IMR-90 (cell line): ENCODE data around the gene GALR1. TPM values are rescaled to one million over a fixed set of nuclear protein-coding genes. Genes with fewer than 3 reads are reported as not detected.

ENCODE experiments used
- ATAC-seq: fragments of 200-7000 bp; cut with Tn5 transposase; 2 replicates; pipeline ENCODE4 v1.9.1; 2020; ENCODE audit warnings: low read depth, mild to moderate bottlenecking, moderate library complexity
- BruUV-seq: library from RNA; stranded (reverse); fragments of 400-500 nt; replicated peaks from 2 replicates; lab custom pipeline; 2021; lab: Mats Ljungman, UMichigan
- CTCF ChIA-PET: fragments of 300-600 bp; formaldehyde crosslinking; extraction: SDS; loops from one replicate; lab custom pipeline; 2021; ENCODE audit warnings: antibody characterized with exemption; lab: Yijun Ruan, JAX
- POLR2A ChIA-PET: fragments of 300-600 bp; sonication (Branson Sonifier 250); formaldehyde crosslinking; loops from one replicate; lab custom pipeline; 2022; ENCODE audit warnings: antibody characterized with exemption; ENCODE audit not compliant: unreplicated experiment; lab: Charles Lee
- DNase-seq: peaks from one replicate; pipeline ENCODE4 v3.0.0; 2013
- H2AFZ ChIP-seq: replicated peaks from 2 replicates; pipeline ENCODE3; 2013; ENCODE audit warnings: low read length, mild to moderate bottlenecking; ENCODE audit not compliant: poor library complexity
- H2AK5ac ChIP-seq: 2 replicates; pipeline ENCODE4 v1.6.1; 2013; ENCODE audit warnings: low read depth, low read length, inconsistent platforms
- H2AK9ac ChIP-seq: replicated peaks from 2 replicates; pipeline ENCODE3; 2013; ENCODE audit warnings: mild to moderate bottlenecking, low read depth, low read length, moderate library complexity; ENCODE audit not compliant: poor library complexity
- H2BK120ac ChIP-seq: 2 replicates; pipeline ENCODE4 v1.6.1; 2013; ENCODE audit warnings: low read depth, low read length, inconsistent platforms
- H2BK15ac ChIP-seq: 3 replicates; pipeline ENCODE4 v1.6.1; 2013; ENCODE audit warnings: low read depth, low read length, inconsistent platforms
- H2BK20ac ChIP-seq: 2 replicates; pipeline ENCODE4 v1.6.1; 2013; ENCODE audit warnings: low read depth, mild to moderate bottlenecking, inconsistent platforms, low read length, moderate library complexity
- H2BK5ac ChIP-seq: 2 replicates; pipeline ENCODE4 v1.6.1; 2013; ENCODE audit warnings: mild to moderate bottlenecking, low read depth, low read length, inconsistent platforms; ENCODE audit not compliant: poor library complexity, severe bottlenecking
- H3K14ac ChIP-seq: replicated peaks from 2 replicates; pipeline ENCODE4 v1.6.1; 2013; ENCODE audit warnings: low read depth, low read length, inconsistent platforms
- H3K18ac ChIP-seq: 2 replicates; pipeline ENCODE4 v1.6.1; 2013; ENCODE audit warnings: low read depth, low read length, control low read depth
- H3K23ac ChIP-seq: 2 replicates; pipeline ENCODE4 v1.6.1; 2013; ENCODE audit warnings: low read depth, low read length, inconsistent platforms
- H3K27ac ChIP-seq: 2 replicates; pipeline ENCODE4 v1.5.1; 2013; ENCODE audit warnings: mild to moderate bottlenecking, control low read depth, low read length; ENCODE audit not compliant: insufficient read depth
- H3K27me3 ChIP-seq: 2 replicates; pipeline ENCODE4 v1.6.1; 2013; ENCODE audit warnings: low read length; ENCODE audit not compliant: control insufficient read depth, insufficient read depth
- H3K36me3 ChIP-seq: 2 replicates; pipeline ENCODE4 v1.6.1; 2013; ENCODE audit warnings: low read length, mixed read lengths; ENCODE audit not compliant: control insufficient read depth, insufficient read depth
- H3K4ac ChIP-seq: 2 replicates; pipeline ENCODE4 v1.6.1; 2013; ENCODE audit warnings: low read depth, low read length, inconsistent platforms
- H3K4me1 ChIP-seq: 2 replicates; pipeline ENCODE4 v1.6.1; 2013; ENCODE audit warnings: low read length, mixed read lengths; ENCODE audit not compliant: control insufficient read depth, insufficient read depth
- H3K4me2 ChIP-seq: 2 replicates; pipeline ENCODE4 v1.6.1; 2013; ENCODE audit warnings: low read depth, mild to moderate bottlenecking, control low read depth, low read length, moderate library complexity
- H3K4me3 ChIP-seq: 2 replicates; pipeline ENCODE4 v1.5.1; 2013; ENCODE audit warnings: low read depth, mild to moderate bottlenecking, control low read depth, low read length, moderate library complexity; ENCODE audit not compliant: insufficient read depth
- H3K56ac ChIP-seq: 2 replicates; pipeline ENCODE4 v1.6.1; 2013; ENCODE audit warnings: low read length, inconsistent platforms; ENCODE audit not compliant: insufficient read depth; ENCODE audit errors: extremely low read depth
- H3K79me1 ChIP-seq, 2 experiments: 2 replicates each; pipeline ENCODE4 v1.6.1; 2013; ENCODE audit warnings: low read length in 2 of 2, inconsistent platforms in 1 of 2, low read depth in 1 of 2
- H3K9ac ChIP-seq: 2 replicates; pipeline ENCODE4 v1.6.1; 2013; ENCODE audit warnings: low read depth, low read length, control low read depth
- H3K9me1 ChIP-seq: 2 replicates; pipeline ENCODE4 v1.6.1; 2013; ENCODE audit warnings: low read length, inconsistent platforms; ENCODE audit not compliant: insufficient read depth
- H3K9me3 ChIP-seq: 2 replicates; pipeline ENCODE4 v1.6.1; 2013; ENCODE audit warnings: low read length; ENCODE audit not compliant: control insufficient read depth, insufficient read depth
- H4K20me1 ChIP-seq: 2 replicates; pipeline ENCODE4 v1.6.1; 2013; ENCODE audit warnings: low read length, inconsistent platforms; ENCODE audit not compliant: insufficient read depth
- H4K5ac ChIP-seq: 2 replicates; pipeline ENCODE4 v1.6.1; 2013; ENCODE audit warnings: mild to moderate bottlenecking, low read depth, low read length, control low read depth
- H4K8ac ChIP-seq, 2 experiments: 2 replicates each; pipeline ENCODE4 v1.6.1; 2013; ENCODE audit warnings: low read depth in 2 of 2, low read length in 2 of 2, control low read depth in 1 of 2, inconsistent platforms in 1 of 2
- H4K91ac ChIP-seq: 2 replicates; pipeline ENCODE4 v1.6.1; 2013; ENCODE audit warnings: low read depth, low read length, inconsistent platforms; ENCODE audit not compliant: insufficient read depth
- NFE2L2 ChIP-seq: fragments of 150-350 bp; IDR thresholded peaks from 2 replicates; pipeline ENCODE4 v1.6.1; 2016; ENCODE audit warnings: low read depth, mild to moderate bottlenecking, low read length
- RAD21 ChIP-seq: IDR thresholded peaks from 2 replicates; pipeline ENCODE4 v1.6.1; 2012; ENCODE audit warnings: low read length, improper control_type of control experiment
- RCOR1 ChIP-seq: IDR thresholded peaks from 2 replicates; pipeline ENCODE4 v1.6.1; 2012; ENCODE audit warnings: mild to moderate bottlenecking, low read length, improper control_type of control experiment; ENCODE audit not compliant: insufficient replicate concordance
- SMC3 ChIP-seq: fragments of 150-350 bp; IDR thresholded peaks from 2 replicates; pipeline ENCODE4 v1.6.1; 2016; ENCODE audit warnings: low read depth, mild to moderate bottlenecking, antibody characterized with exemption, low read length, moderate library complexity
- WGBS, 2 experiments: methylation state at CpG; one replicate each; pipeline versions ENCODE4 v1.1.5 to v1.1.7; 2013; ENCODE audit warnings: missing lambda C conversion rate in 2 of 2; ENCODE audit not compliant: insufficient read length in 1 of 2; ENCODE audit errors: extremely low coverage in 2 of 2; 5-methylcytosine and 5-hydroxymethylcytosine counted together
- dilution Hi-C: fragments of 300-500 bp; cut with HindIII; formaldehyde crosslinking; loops from one replicate; pipeline ENCODE4 v1.14.3; 2018; ENCODE audit warnings: low sequenced_read_pairs; ENCODE audit not compliant: unreplicated experiment
- in situ Hi-C: fragments of 300-500 bp; cut with MboI; formaldehyde crosslinking; loops from 3 replicates; pipeline ENCODE4 v1.14.3; 2019; ENCODE audit warnings: low sequenced_read_pairs, inconsistent platforms, mixed read lengths
- intact Hi-C: fragments of 100-400 bp; cut with micrococcal nuclease; formaldehyde crosslinking; loops from 2 replicates; pipeline ENCODE4 v1.10.0; 2022
- polyA plus RNA-seq, 3 experiments: library from polyadenylated mRNA; depleted of rRNA; stranded (reverse); fragments of >200 nt; gene quantifications; 2 replicates each; pipeline ENCODE4 v1.2.3, GENCODE V29; 2012; ENCODE audit warnings: low replicate concordance in 1 of 3
- total RNA-seq: library from RNA; depleted of rRNA; stranded (reverse); fragments of >200 nt; gene quantifications from 2 replicates; pipeline ENCODE4 v1.2.3, GENCODE V29; 2012

GALR1 gene
- total and polyA plus RNA-seq, 2 of the 4 experiments (the other 2 are of a cell fraction): not detected

GRCh38 chr18:77304268-77304667 is 54.6 kb downstream of the GALR1 start:
- Histone ChIP-seq H2AFZ (no peak overlapping the region), H4K8ac (no peak overlapping the region), H3K27me3 (no peaks in the 10 kb centered on the region), H4K5ac (no peak overlapping the region), H3K18ac (no peak overlapping the region), H3K14ac (no peak overlapping the region), H2BK20ac (no peak overlapping the region), H3K4me1 (no peaks in the 10 kb centered on the region), H3K23ac (no peak overlapping the region), H3K4me3 (no peak overlapping the region), H4K91ac (no peak overlapping the region), H3K9me1 (no peaks in the 10 kb centered on the region), H4K20me1 (no peaks in the 10 kb centered on the region), H3K27ac (no peak overlapping the region), H3K36me3 (no peaks in the 10 kb centered on the region), H2BK15ac (no peak overlapping the region), H3K79me1 (no peaks in the 10 kb centered on the region), H3K4me2 (no peak overlapping the region), H2AK9ac (no peak overlapping the region), H3K9ac (no peak overlapping the region), H2BK120ac (no peak overlapping the region), H3K4ac (no peak overlapping the region), H2BK5ac (no peak overlapping the region), H3K56ac (no peak overlapping the region), H2AK5ac (no peak overlapping the region), H3K9me3 (peaks cover 12% of the 10 kb centered on the region)
- CTCF ChIA-PET: interaction anchor here (0.5 kb wide), 1 partner anchor 1425 kb away, joined by 3 read pairs; no protein-coding TSS in a partner anchor
- in situ Hi-C loops (no loop called here), intact Hi-C loops (no loop called here), dilution Hi-C loops (no loop called here)
- ATAC-seq (no peak), DNase-seq (no peak)
- TF ChIP-seq RAD21 (no peak), RCOR1 (no peak), NFE2L2 (no peak), SMC3 (no peak)
- 63% methylated on average over 5 of the region's 7 CpGs; no CpG with 5 or more reads in 1 of the 2 experiments for WGBS, 2 experiments
- no TSS peak for BruUV-seq
- POLR2A ChIA-PET: no interaction called here
